GM12865 (cell line): ENCODE results near the gene TNFRSF21.

ENCODE experiments used
- DNase-seq: peaks from one replicate; pipeline ENCODE4 v3.0.0; 2010; ENCODE audit warnings: low read depth
- H3K4me3 ChIP-seq: 2 replicates; pipeline ENCODE4 v1.5.1; 2011; ENCODE audit warnings: mild to moderate bottlenecking, low read depth, low read length, control low read depth
- CTCF ChIP-seq: IDR thresholded peaks from 2 replicates; pipeline ENCODE4 v1.5.1; 2011; ENCODE audit warnings: low read length, control low read depth, low read depth, inconsistent platforms; ENCODE audit not compliant: insufficient read depth; ENCODE audit errors: missing control alignments

Gene TNFRSF21

GRCh38 chr6:47256361-47256760 lies 53.3 kb downstream of the TNFRSF21 start:
- DNase-seq: no peak
- TF ChIP-seq CTCF: no peak
- no peak overlapping the region for H3K4me3 ChIP-seq

- H3K4me3 ChIP-seq: no peak overlapping the region
- no peak for TF ChIP-seq CTCF
- DNase-seq: no peak
Measured at GRCh38 chr6:47254906-47255305, 54.8 kb downstream of the TNFRSF21 start.

GRCh38 chr6:47254051-47254450 lies 55.7 kb downstream of the TNFRSF21 start:
- no peak for TF ChIP-seq CTCF
- no peak overlapping the region for H3K4me3 ChIP-seq
- DNase-seq: no peak

- TF ChIP-seq CTCF: no peak
- DNase-seq: no peak
- H3K4me3 ChIP-seq: no peak overlapping the region
Measured at GRCh38 chr6:47253136-47253535, 56.6 kb downstream of the TNFRSF21 start.

- no peak for DNase-seq
- no peak overlapping the region for H3K4me3 ChIP-seq
- no peak for TF ChIP-seq CTCF
Measured at GRCh38 chr6:47252633-47253032, 57.1 kb downstream of the TNFRSF21 start.

DNA sequence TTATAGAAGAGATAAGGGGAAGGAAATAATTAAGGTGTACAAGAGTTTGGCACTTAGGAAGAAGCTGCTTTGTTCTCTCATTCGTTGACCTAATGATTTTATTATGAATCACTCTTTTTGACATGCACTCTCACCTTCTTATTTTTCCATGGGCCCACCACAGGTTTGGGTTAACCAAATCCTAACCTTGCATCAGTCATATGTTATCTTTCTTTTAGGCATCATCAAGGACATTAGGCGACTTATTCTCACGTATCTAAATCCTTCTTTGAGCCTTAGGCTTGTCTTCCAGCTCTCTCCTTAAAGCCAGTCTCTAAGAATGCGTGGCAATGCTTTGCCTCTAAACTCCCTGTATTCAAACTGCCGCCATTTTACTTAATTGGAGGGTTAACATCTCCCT lies 58.3 kb downstream of the TNFRSF21 start:
- no peak for TF ChIP-seq CTCF
- no peak overlapping the region for H3K4me3 ChIP-seq
- DNase-seq: no peak

DNA sequence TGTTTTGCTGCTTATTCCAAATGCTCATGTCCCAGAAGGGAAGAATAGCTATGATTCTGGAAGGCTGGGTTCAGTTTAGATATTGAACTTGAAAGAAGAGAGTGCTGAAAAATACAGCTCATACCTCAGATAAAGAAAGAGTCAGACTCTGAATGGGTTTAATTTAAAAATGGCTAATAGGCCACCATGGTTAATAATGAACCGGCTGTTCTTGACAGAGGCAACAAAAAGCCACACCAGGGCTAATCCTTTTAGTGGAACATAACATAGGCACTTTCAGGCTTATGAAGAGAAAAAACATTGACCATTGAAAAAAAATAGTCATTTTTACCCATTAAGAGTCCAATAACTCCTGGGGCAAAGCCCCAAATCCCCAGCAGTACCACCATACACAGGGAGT lies 59.4 kb downstream of the TNFRSF21 start:
- no peak for TF ChIP-seq CTCF
- H3K4me3 ChIP-seq: no peak overlapping the region
- no peak for DNase-seq
